ENCODE measurements around the gene RSPO4.

- TF ChIP-seq POLR2A (IDR thresholded peaks at IDR 0.05) (no peak), POLR2AphosphoS5 (IDR thresholded peaks at IDR 0.05) (no peak)
These were observed 3.4 kb upstream of the RSPO4 start for GRCh38 chr20:1005452-1006027.

Data from sigmoid colon (tissue), 4 donors.